Measurements from ENCODE around the gene ERBIN.

The ERBIN gene

DNA sequence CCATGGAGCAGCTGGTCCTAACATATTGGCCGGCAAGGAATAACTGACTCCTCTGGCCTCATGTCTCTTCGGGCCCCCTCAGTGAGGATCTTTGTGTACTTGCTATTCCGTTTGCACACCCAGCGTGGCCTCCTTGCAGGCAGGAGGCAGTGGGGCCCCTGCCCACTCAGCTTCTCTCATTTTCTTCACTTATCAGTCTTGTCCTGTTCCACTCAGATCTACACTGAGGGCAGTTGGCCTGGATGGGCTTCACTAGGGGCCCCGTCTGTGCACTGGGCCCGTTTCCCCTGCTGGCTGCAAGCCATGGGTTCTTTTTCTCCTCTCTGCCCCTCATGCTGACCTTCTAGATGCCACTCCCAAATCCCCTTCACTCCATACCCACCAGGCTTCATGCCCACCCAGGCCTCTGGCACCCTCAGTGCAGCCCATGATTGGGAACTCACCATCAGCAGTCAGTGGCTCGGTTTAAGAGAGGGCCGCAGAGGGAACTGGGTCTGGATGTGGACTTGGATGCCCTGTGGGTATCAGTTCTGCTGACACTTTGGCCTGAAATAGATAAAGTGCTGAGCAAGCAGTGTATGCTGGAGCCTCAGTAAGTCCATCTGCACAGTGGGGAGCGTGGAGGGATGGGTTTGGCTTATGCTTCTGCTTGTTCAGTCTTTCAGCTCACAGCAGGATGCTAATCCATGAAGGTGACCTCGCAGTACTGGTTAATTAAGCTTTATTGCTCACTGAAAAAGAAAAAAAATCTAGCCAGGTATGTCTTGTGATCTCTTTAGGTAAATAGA, 57.9 kb downstream of the ERBIN start:
- TF ChIP-seq, protein P1, sequence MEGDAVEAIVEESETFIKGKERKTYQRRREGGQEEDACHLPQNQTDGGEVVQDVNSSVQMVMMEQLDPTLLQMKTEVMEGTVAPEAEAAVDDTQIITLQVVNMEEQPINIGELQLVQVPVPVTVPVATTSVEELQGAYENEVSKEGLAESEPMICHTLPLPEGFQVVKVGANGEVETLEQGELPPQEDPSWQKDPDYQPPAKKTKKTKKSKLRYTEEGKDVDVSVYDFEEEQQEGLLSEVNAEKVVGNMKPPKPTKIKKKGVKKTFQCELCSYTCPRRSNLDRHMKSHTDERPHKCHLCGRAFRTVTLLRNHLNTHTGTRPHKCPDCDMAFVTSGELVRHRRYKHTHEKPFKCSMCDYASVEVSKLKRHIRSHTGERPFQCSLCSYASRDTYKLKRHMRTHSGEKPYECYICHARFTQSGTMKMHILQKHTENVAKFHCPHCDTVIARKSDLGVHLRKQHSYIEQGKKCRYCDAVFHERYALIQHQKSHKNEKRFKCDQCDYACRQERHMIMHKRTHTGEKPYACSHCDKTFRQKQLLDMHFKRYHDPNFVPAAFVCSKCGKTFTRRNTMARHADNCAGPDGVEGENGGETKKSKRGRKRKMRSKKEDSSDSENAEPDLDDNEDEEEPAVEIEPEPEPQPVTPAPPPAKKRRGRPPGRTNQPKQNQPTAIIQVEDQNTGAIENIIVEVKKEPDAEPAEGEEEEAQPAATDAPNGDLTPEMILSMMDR (IDR thresholded peaks at IDR 0.05; ENCODE audit: low read depth, low read length, missing control alignments): no peak
- no peak for DNase-seq (ENCODE audit: extremely low read depth, low read depth)
- H3K4me3 ChIP-seq (replicated peaks; ENCODE audit: low read depth, low read length): no peak overlapping the region

DNA sequence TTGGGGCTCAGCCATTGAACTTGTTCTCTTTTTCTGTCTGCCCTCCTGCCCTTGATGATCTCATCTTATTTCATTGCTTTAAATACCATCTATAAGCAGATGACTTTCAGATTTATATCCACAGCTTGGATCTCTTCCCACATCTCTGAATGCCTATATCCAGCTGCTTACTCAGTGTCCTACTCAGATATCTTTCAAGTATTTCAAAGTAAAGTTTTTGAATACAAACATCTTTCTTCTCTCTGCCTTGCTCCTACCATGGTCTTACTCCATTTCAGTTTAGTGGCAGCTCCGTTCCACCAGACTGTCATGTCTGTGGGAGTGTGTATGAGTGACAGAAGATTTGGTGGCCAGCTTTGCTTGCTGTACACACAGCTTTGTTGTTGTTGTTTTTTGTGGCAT, 59.7 kb downstream of the ERBIN start:
- DNase-seq (ENCODE audit: extremely low read depth, low read depth): peak; percentile 24
- TF ChIP-seq, protein P1 (IDR thresholded peaks at IDR 0.05; ENCODE audit: low read depth, low read length, missing control alignments): no peak
- H3K4me3 ChIP-seq (replicated peaks; ENCODE audit: low read depth, low read length): no peak overlapping the region

DNA sequence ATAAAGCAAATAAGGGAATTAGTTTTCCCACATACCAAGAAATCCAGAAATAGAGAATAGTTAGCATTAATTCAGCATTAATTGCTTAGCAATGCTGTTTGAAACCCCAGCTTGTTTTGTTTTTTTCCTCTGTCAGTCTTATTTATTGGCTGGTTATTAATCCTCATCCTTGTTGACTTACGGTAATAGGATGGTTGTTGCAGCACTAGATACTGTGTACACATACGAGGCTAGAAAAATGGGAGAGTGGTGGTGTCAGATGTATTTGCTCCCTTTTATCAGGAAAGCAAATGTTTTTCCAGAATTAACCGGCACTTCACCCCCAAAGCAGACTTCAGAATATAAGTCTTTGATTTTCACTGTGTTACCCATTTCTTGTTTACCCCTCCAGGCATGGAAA, 60.4 kb downstream of the ERBIN start:
- no peak overlapping the region for H3K4me3 ChIP-seq (replicated peaks; ENCODE audit: low read depth, low read length)
- TF ChIP-seq, protein P1 (IDR thresholded peaks at IDR 0.05; ENCODE audit: low read depth, low read length, missing control alignments): no peak
- DNase-seq (ENCODE audit: extremely low read depth, low read depth): no peak

DNA sequence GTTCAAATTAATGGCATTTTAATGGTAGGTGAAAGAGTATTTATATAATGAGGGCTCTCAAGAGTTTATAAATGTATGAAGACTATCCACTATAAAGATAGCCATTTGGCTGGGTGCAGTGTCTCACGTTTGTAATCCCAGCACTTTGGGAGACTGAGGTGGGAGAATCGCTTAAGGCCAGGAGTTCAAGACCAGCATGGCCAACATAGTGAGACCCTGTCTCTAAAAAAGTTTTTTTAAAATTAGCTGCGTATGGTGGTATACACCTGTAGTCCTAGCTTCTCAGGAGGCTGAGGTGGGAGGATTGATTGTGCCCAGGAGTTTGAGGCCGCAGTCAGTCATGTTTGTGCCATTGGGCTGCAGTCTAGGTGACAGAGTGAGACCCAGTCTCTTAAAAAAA, 61.6 kb downstream of the ERBIN start:
- DNase-seq (ENCODE audit: extremely low read depth, low read depth): no peak
- TF ChIP-seq, protein P1 (IDR thresholded peaks at IDR 0.05; ENCODE audit: low read depth, low read length, missing control alignments): no peak
- no peak overlapping the region for H3K4me3 ChIP-seq (replicated peaks; ENCODE audit: low read depth, low read length)

DNA sequence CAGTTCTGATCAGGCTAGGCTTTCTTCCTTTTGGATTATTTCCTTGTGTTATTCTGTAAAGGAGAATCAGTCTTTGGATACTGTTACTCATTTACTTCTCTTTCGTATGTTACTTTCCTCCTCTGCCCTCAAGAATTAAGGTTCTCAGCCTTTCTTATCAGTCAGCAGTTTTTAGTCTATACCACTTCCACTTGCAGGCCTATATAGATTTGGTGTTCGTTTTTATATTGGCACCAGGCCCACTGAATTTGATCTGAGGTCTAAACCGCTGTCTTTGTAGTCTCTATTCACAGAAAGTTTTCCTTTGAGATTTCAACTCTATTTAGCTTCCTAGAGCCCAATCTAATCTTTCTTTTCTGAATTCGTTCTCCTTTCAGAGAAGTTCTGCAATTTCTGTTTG, 62.8 kb downstream of the ERBIN start:
- TF ChIP-seq, protein P1 (IDR thresholded peaks at IDR 0.05; ENCODE audit: low read depth, low read length, missing control alignments): no peak
- DNase-seq (ENCODE audit: extremely low read depth, low read depth): no peak
- H3K4me3 ChIP-seq (replicated peaks; ENCODE audit: low read depth, low read length): no peak overlapping the region

DNA sequence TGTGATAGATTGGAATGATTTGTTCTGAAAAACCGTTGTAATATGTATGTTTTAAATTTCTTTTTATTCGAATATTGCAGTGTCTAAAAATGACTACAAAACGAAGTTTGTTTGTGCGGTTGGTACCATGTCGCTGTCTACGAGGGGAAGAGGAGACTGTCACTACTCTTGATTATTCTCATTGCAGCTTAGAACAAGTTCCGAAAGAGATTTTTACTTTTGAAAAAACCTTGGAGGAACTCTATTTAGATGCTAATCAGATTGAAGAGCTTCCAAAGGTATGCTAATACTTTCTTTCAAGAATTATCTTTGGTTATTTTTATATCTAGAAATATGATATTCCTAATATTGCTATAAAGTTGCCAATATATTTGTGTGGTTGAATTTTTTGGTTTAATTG, 66.3 kb downstream of the ERBIN start:
- TF ChIP-seq, protein P1 (IDR thresholded peaks at IDR 0.05; ENCODE audit: low read depth, low read length, missing control alignments): no peak
- no peak for DNase-seq (ENCODE audit: extremely low read depth, low read depth)
- H3K4me3 ChIP-seq (replicated peaks; ENCODE audit: low read depth, low read length): no peak overlapping the region

All from HFF-Myc (cell line).